ENCODE measurements around the gene CLIP2.

CLIP2 gene

DNA sequence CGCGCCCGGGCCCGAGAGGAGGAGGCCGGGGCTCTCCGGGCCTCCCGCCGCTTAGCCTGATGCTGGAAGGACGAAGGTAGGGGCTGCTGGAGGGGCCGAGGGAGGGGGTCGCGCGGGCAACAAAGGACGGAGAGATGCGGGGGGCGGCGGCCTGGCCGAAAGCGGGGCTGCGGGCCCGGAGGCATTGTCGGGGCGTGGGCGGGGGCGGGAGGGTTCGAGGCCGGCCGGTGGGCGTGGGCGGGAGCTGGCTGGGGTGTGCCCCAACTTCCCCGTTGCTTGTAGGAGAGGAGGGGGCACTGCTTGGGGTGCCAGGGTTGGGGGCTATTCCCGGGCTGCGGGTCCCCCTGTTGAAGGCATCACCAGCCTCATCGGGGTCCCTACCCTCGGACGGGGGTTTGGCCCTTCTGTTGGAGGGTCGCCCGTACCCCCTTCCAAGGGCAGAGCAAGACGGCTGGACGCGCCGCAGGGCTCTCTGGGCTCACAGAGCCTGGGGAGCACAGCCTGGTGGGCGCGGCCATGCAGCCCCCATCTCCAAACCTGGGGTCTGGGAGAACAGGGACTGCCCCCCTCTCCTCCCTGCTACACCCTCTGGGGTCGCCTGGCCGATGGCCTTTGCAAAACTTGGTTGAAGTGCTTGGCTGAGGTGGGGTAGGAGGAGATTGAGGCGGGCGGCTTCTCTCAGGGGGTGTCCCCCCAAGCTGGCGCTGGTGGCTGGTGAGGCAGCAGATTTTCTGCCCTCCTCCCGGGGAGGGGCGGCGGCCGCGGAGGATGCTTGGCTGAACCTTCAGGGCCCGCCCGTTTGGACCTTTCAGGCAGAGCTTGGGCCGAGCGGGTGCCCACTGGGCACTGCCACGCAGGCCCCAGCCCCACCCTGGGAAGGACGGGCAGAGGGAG, 699 bp downstream of the CLIP2 start:
- Histone ChIP-seq H3K4me3 (ENCODE audit: low read depth, low read length) (peak overlapping the region; percentile 94), H3K36me3 (ENCODE audit: control insufficient read depth, insufficient read depth, low read length) (no peaks in the 10 kb centered on the region), H3K9ac (ENCODE audit: low read length) (peak overlapping the region; percentile 73), H3K27ac (ENCODE audit: low read depth, low read length) (no peak overlapping the region), H3K27me3 (ENCODE audit: control insufficient read depth, insufficient read depth, low read length) (peaks cover 9% of the 10 kb centered on the region), H3K4me1 (ENCODE audit: control insufficient read depth, insufficient read depth, low read length) (peaks cover 38% of the 10 kb centered on the region), H3K9me3 (ENCODE audit: control insufficient read depth, insufficient read depth, low read depth, low read length) (no peaks in the 10 kb centered on the region)

DNA sequence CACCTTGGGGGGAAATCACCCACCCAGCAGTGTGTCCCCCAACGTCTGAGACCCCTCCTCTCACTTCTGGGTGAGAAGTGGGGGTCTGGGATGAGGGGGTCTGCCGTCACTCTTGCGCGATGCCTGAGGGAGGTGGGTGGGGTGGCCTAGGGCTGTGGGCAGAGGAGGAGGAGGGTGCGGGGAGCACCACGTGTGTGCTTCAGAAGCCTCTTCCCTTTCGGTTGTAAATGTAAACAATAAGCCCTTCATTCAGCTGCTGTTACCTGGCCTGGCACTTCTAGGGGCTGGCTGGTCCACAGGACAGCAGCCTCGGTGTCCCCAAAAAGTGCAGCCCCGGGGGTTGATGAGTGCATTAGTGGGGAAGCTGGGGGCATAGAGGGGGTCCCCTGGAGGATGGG, 1.3 kb downstream of the CLIP2 start:
- peak overlapping the region; percentile 94 for H3K4me3 ChIP-seq (ENCODE audit: low read depth, low read length)
- H3K9ac ChIP-seq (ENCODE audit: low read length) = peak overlapping the region; percentile 70
- H3K27me3 ChIP-seq (ENCODE audit: control insufficient read depth, insufficient read depth, low read length) = peaks cover 9% of the 10 kb centered on the region
- H3K27ac ChIP-seq (ENCODE audit: low read depth, low read length) = no peak overlapping the region
- H3K36me3 ChIP-seq (ENCODE audit: control insufficient read depth, insufficient read depth, low read length) = no peaks in the 10 kb centered on the region
- H3K9me3 ChIP-seq (ENCODE audit: control insufficient read depth, insufficient read depth, low read depth, low read length) = no peaks in the 10 kb centered on the region
- H3K4me1 ChIP-seq (ENCODE audit: control insufficient read depth, insufficient read depth, low read length) = peaks cover 40% of the 10 kb centered on the region

DNA sequence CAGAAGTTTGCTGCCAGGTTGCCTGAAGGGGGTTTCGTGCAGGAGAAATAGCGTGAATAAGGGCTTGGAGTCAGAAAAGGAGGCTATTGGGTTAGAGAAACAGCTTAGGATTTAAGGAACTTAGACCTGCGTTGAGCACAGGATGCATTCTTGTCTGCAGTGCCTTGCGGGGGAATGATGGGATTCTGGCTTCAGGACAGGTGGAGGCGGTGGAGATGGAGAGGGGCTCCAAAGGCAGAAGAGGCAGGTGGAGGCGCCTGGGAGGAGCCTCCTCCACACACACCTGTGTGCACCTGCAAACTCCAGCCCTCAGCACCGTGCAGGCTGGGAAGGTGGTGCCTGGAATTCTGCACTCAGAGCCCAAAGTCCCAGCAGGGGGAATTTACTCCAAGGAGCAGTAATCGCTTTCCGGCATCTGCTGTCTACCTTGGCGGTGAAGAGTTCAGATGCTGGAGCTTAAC, 1.8 kb downstream of the CLIP2 start:
- Histone ChIP-seq H3K9ac (ENCODE audit: low read length) (no peak overlapping the region), H3K4me3 (ENCODE audit: low read depth, low read length) (peak overlapping the region; percentile 94), H3K27ac (ENCODE audit: low read depth, low read length) (no peak overlapping the region), H3K36me3 (ENCODE audit: control insufficient read depth, insufficient read depth, low read length) (0 out of 2 replicates have a peak, but pooled peaks cover under 1% of the 10 kb centered on the region), H3K27me3 (ENCODE audit: control insufficient read depth, insufficient read depth, low read length) (peaks cover 9% of the 10 kb centered on the region), H3K9me3 (ENCODE audit: control insufficient read depth, insufficient read depth, low read depth, low read length) (no peaks in the 10 kb centered on the region), H3K4me1 (ENCODE audit: control insufficient read depth, insufficient read depth, low read length) (peaks cover 40% of the 10 kb centered on the region)

DNA sequence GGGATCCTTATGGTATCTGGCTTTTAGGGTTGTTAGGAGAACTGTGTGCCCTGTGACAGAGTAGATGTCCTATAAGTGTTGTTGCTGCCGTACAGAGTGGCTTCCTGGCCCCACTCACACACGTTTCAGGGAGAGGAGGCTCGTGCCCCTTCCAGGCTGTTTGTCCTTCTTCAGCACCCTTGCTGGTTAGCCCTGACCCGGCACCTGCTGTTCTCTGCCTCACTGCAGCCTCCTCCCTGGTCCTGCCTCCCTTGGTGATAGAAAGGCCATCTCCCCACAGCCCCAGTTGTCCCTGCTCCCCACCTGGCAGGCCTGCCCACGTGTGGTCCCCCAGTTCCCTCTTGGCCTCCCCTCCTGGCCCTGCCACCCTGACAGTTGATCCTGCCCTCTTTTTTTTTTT, 2.3 kb downstream of the CLIP2 start:
- Histone ChIP-seq H3K4me1 (ENCODE audit: control insufficient read depth, insufficient read depth, low read length) (peaks cover 40% of the 10 kb centered on the region), H3K9me3 (ENCODE audit: control insufficient read depth, insufficient read depth, low read depth, low read length) (no peaks in the 10 kb centered on the region), H3K9ac (ENCODE audit: low read length) (no peak overlapping the region), H3K27ac (ENCODE audit: low read depth, low read length) (no peak overlapping the region), H3K4me3 (ENCODE audit: low read depth, low read length) (no peak overlapping the region), H3K27me3 (ENCODE audit: control insufficient read depth, insufficient read depth, low read length) (peaks cover 9% of the 10 kb centered on the region), H3K36me3 (ENCODE audit: control insufficient read depth, insufficient read depth, low read length) (peaks cover 4% of the 10 kb centered on the region; the same call in 1 of the 2 replicates)

DNA sequence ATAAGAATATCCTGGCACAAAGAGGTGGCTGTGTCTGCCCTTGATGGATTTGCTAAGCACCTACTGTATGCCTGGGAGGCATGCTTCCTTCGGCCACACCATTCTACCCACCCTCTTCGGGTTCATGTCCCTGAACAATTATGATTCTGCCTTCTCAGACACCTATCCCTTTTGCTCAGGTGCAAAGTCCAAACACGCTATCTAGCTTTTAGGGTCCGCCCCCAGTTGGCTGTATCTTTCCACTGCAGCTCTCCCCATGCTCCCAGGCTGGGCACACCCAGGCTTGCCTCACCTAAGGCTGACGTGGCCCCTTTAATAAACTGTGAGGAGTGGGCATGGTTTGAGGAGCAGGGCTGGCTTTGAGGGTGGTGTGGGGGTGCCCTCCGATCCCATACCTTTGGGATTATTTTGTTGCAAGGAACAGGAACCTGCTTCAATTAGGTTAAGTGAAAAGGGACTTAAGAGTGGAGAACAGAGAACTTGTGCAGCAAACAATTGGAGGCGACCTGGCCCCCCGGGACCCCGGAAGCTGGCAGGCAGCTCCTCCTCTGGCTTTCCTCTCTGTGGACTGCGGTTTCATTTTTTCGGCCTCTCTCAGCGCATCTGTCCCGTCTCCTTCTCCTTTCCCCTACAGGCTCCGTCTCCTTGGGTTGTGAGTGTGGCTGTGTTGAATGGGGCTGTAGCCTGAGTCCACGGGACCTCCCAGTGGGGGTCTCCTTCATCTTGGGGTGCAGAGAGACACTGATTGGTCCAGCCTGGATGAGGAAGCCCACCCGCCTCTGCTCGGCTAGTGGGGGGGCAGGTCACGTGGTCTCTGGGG, 3.8 kb downstream of the CLIP2 start:
- H3K27me3 ChIP-seq (ENCODE audit: control insufficient read depth, insufficient read depth, low read length) = peaks cover 9% of the 10 kb centered on the region
- H3K4me1 ChIP-seq (ENCODE audit: control insufficient read depth, insufficient read depth, low read length) = peaks cover 40% of the 10 kb centered on the region
- no peak overlapping the region for H3K27ac ChIP-seq (ENCODE audit: low read depth, low read length)
- no peak overlapping the region for H3K9ac ChIP-seq (ENCODE audit: low read length)
- no peak overlapping the region for H3K4me3 ChIP-seq (ENCODE audit: low read depth, low read length)
- no peaks in the 10 kb centered on the region for H3K9me3 ChIP-seq (ENCODE audit: control insufficient read depth, insufficient read depth, low read depth, low read length)
- H3K36me3 ChIP-seq (ENCODE audit: control insufficient read depth, insufficient read depth, low read length) = peaks cover 4% of the 10 kb centered on the region; the same call in 1 of the 2 replicates

DNA sequence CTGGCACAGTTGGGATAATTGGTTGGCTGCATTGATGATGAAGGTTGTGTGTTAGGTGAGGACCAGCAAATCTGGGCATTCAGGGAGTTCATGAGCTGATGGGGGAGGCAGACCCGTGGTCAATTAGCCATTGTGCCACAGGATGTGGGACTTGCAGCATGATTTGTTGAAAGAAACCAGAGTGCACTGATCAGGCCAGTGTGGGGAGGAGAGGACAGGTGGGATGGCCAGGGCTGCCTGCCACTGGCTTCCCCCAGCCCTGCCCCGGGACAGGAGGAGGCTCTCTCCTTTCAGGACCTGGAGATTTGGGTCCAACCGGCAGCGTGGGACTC, 4.3 kb downstream of the CLIP2 start:
- Histone ChIP-seq H3K36me3 (ENCODE audit: control insufficient read depth, insufficient read depth, low read length) (peaks cover 4% of the 10 kb centered on the region; the same call in 1 of the 2 replicates), H3K9ac (ENCODE audit: low read length) (no peak overlapping the region), H3K4me1 (ENCODE audit: control insufficient read depth, insufficient read depth, low read length) (peaks cover 35% of the 10 kb centered on the region), H3K27ac (ENCODE audit: low read depth, low read length) (no peak overlapping the region), H3K4me3 (ENCODE audit: low read depth, low read length) (no peak overlapping the region), H3K27me3 (ENCODE audit: control insufficient read depth, insufficient read depth, low read length) (peaks cover 7% of the 10 kb centered on the region), H3K9me3 (ENCODE audit: control insufficient read depth, insufficient read depth, low read depth, low read length) (no peaks in the 10 kb centered on the region)

DNA sequence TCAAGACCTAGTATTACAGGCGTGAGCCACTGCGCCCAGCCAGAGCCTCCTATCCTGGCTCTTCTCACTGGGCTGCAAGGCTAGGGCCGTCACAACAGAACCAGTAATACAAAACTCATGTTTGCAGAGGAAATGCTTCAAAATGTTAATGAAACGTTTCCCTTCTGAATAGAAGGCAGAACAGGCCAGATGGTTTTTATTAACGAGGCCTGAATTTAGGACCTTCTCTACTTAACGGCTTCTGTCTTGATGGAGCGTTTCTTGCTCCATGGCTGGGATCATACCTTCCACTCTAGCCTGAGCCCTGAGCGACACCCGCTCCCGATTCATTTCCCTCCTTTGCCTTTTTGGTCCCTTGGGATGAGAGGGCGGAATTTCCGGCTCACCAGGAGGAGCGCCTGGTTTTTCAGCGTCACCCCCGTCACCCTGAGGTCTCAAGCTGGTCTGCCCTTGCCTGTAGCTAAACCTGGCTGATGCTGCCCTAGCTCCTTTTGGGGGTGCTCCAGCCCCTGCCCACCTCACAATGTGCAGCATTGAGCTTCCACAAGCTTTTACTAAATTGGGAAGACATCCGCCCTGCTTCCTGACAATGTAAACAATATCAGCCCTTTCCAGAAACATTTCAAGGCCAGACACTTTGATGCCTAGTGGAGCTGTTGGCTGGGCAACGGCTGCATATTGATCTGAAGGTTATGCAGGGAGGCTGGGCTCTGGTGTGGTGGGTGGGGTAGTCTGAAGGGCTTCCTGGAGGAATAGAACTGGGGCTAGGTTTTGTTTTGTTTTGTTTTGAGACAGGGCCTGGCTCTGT, 5.2 kb downstream of the CLIP2 start:
- H3K9me3 ChIP-seq (ENCODE audit: control insufficient read depth, insufficient read depth, low read depth, low read length) = no peaks in the 10 kb centered on the region
- no peak overlapping the region for H3K4me3 ChIP-seq (ENCODE audit: low read depth, low read length)
- H3K9ac ChIP-seq (ENCODE audit: low read length) = peak overlapping the region; percentile 3
- peaks cover 4% of the 10 kb centered on the region; the same call in 1 of the 2 replicates for H3K36me3 ChIP-seq (ENCODE audit: control insufficient read depth, insufficient read depth, low read length)
- H3K27me3 ChIP-seq (ENCODE audit: control insufficient read depth, insufficient read depth, low read length) = peaks cover 4% of the 10 kb centered on the region
- peaks cover 32% of the 10 kb centered on the region for H3K4me1 ChIP-seq (ENCODE audit: control insufficient read depth, insufficient read depth, low read length)
- 0 out of 2 replicates have a peak overlapping the region, but pooled peaks have one; percentile 12 for H3K27ac ChIP-seq (ENCODE audit: low read depth, low read length)

DNA sequence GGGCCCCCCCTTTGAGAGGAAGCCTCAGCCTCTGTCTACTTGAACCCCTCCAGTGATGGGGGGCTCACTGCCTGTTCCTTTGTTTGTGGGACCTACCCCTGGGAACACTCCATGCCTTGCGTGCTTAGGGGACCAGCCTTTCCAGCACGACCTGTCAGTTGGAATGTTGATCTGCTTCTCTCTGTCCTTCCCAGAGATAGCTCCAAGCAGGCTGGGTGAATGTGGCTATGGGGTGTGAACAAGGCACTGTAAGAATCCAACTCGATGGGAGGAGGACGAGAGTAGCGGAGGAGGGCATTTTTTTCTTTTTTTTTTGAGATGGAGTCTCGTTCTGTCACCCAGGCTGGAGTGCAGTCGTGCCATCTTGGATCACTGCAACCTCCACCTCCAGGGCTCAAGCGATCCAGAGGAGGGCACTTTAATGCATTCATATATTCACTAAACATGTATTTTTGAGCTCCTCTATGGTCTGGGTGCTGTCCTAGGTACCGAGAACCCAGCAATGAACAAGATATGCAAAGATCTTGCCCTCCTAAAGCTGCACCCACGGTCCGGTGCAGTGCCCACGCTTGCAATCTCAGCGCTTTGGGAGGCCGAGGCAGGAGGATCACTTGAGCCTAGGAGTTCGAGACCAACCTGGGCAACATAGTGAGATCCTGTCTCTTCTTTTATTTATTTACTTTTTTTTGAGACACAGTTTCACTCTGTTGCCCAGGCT, 8.5 kb downstream of the CLIP2 start:
- Histone ChIP-seq H3K27me3 (ENCODE audit: control insufficient read depth, insufficient read depth, low read length) (no peaks in the 10 kb centered on the region), H3K36me3 (ENCODE audit: control insufficient read depth, insufficient read depth, low read length) (peaks cover 4% of the 10 kb centered on the region; the same call in 1 of the 2 replicates), H3K9ac (ENCODE audit: low read length) (no peak overlapping the region), H3K4me3 (ENCODE audit: low read depth, low read length) (no peak overlapping the region), H3K9me3 (ENCODE audit: control insufficient read depth, insufficient read depth, low read depth, low read length) (no peaks in the 10 kb centered on the region), H3K27ac (ENCODE audit: low read depth, low read length) (no peak overlapping the region), H3K4me1 (ENCODE audit: control insufficient read depth, insufficient read depth, low read length) (peaks cover 23% of the 10 kb centered on the region)

DNA sequence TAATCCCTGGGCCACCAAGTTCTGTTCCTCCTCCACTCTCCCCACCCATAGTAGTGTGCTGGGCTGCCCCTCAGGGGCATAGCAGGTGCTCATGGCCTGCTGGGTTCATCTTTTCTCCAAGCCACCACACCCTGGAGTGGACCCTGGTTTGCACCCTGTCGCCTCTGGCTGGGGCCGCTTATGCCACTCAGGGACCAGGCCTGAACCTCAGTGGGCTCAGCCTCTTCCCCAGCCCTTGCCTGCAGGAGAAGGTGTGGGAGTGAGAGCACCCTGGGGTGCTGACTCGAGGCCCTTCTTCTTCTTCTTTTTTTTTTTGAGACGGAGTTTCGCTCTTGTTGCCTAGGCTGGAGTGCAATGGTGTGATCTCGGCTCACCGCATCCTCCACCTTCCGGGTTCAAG, 10.2 kb downstream of the CLIP2 start:
- Histone ChIP-seq H3K4me1 (ENCODE audit: control insufficient read depth, insufficient read depth, low read length) (peaks cover 9% of the 10 kb centered on the region), H3K9ac (ENCODE audit: low read length) (no peak overlapping the region), H3K27ac (ENCODE audit: low read depth, low read length) (no peak overlapping the region), H3K27me3 (ENCODE audit: control insufficient read depth, insufficient read depth, low read length) (no peaks in the 10 kb centered on the region), H3K9me3 (ENCODE audit: control insufficient read depth, insufficient read depth, low read depth, low read length) (no peaks in the 10 kb centered on the region), H3K4me3 (ENCODE audit: low read depth, low read length) (no peak overlapping the region), H3K36me3 (ENCODE audit: control insufficient read depth, insufficient read depth, low read length) (peaks cover 4% of the 10 kb centered on the region; the same call in 1 of the 2 replicates)

DNA sequence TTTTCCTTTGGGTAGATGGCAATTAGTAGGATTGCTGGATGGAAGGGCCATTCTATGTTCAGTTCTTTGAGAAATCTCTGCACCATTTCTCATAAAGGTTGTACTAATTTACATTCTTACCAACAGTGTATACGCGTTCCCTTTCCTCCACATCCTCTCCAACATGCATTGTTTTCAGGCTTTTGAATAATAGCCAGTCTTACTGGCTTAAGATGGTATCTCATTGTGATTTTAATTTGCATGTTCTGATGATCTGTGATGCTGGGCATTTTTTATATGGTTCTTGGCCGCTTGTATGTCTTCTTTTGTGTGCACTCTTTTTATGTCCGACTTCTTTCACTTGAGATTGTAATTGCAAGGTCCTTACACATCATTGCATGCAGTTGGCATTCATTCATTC, 11.7 kb downstream of the CLIP2 start:
- Histone ChIP-seq H3K9ac (ENCODE audit: low read length) (no peak overlapping the region), H3K4me3 (ENCODE audit: low read depth, low read length) (no peak overlapping the region), H3K36me3 (ENCODE audit: control insufficient read depth, insufficient read depth, low read length) (peaks cover 4% of the 10 kb centered on the region; the same call in 1 of the 2 replicates), H3K27ac (ENCODE audit: low read depth, low read length) (no peak overlapping the region), H3K9me3 (ENCODE audit: control insufficient read depth, insufficient read depth, low read depth, low read length) (no peaks in the 10 kb centered on the region), H3K4me1 (ENCODE audit: control insufficient read depth, insufficient read depth, low read length) (no peaks in the 10 kb centered on the region), H3K27me3 (ENCODE audit: control insufficient read depth, insufficient read depth, low read length) (no peaks in the 10 kb centered on the region)
